A673 (cell line): ENCODE measurements around the gene KCNQ1. TPM values are rescaled to one million over a fixed set of nuclear protein-coding genes. Genes with fewer than 3 reads are reported as not detected.

Source experiments
- BruUV-seq: library from RNA; stranded (reverse); fragments of 400-500 nt; replicated peaks from 2 replicates; lab custom pipeline; 2021; lab: Mats Ljungman, UMichigan
- CTCF ChIA-PET: fragments of 300-600 bp; sonication (Branson Sonifier 250); formaldehyde crosslinking; loops from one replicate; lab custom pipeline; 2022; ENCODE audit warnings: antibody characterized with exemption; lab: Charles Lee
- POLR2A ChIA-PET: fragments of 300-600 bp; sonication (Branson Sonifier 250); formaldehyde crosslinking; loops from one replicate; lab custom pipeline; 2022; ENCODE audit warnings: antibody characterized with exemption; ENCODE audit not compliant: low non-redundant PET; lab: Charles Lee
- DNase-seq: peaks from one replicate; pipeline ENCODE4 v3.0.0-alpha.2; 2015; ENCODE audit warnings: low spot score
- H3K27ac ChIP-seq: fragments of 200-600 bp; sonication (generic); 2 replicates; pipeline ENCODE4 v1.5.1; 2016; ENCODE audit warnings: mixed run types, low read depth, mild to moderate bottlenecking, mixed read lengths, antibody characterized with exemption, low read length; ENCODE audit not compliant: poor library complexity, severe bottlenecking
- H3K27me3 ChIP-seq: fragments of 200-600 bp; sonication (generic); replicated peaks from 2 replicates; pipeline ENCODE4 v1.6.1; 2017; ENCODE audit warnings: mixed run types, low read depth, mild to moderate bottlenecking, mixed read lengths, antibody characterized with exemption, low read length; ENCODE audit not compliant: insufficient read depth, poor library complexity
- H3K36me3 ChIP-seq: fragments of 200-600 bp; sonication (generic); 2 replicates; pipeline ENCODE4 v1.6.1; 2016; ENCODE audit warnings: mixed run types, mild to moderate bottlenecking, mixed read lengths, antibody characterized with exemption, low read length; ENCODE audit not compliant: insufficient read depth, poor library complexity, severe bottlenecking
- H3K4me1 ChIP-seq: fragments of 200-600 bp; sonication (generic); 2 replicates; pipeline ENCODE4 v1.6.1; 2017; ENCODE audit warnings: mixed run types, mild to moderate bottlenecking, mixed read lengths, antibody characterized with exemption, low read length; ENCODE audit not compliant: insufficient read depth, poor library complexity, severe bottlenecking
- H3K4me3 ChIP-seq: fragments of 200-600 bp; sonication (generic); 2 replicates; pipeline ENCODE4 v1.5.1; 2016; ENCODE audit warnings: low read depth, mixed run types, mild to moderate bottlenecking, mixed read lengths, low read length; ENCODE audit not compliant: poor library complexity, severe bottlenecking
- H3K9me3 ChIP-seq: fragments of 200-600 bp; sonication (generic); 2 replicates; pipeline ENCODE4 v1.6.1; 2016; ENCODE audit warnings: mixed run types, low read depth, mild to moderate bottlenecking, mixed read lengths, antibody characterized with exemption, low read length; ENCODE audit not compliant: poor library complexity, severe bottlenecking
- EZH2 ChIP-seq: fragments of 200-600 bp; sonication (generic); IDR thresholded peaks from 2 replicates; pipeline ENCODE4 v1.6.1; 2017; ENCODE audit warnings: borderline replicate concordance, low read depth, mild to moderate bottlenecking, mixed read lengths, antibody characterized with exemption, low read length; ENCODE audit not compliant: poor library complexity, severe bottlenecking
- intact Hi-C: fragments of 100-400 bp; cut with micrococcal nuclease; formaldehyde crosslinking; loops from one replicate; pipeline ENCODE4 v1.10.0; 2022; ENCODE audit not compliant: unreplicated experiment
- total RNA-seq: library from RNA; stranded (reverse); gene quantifications from 2 replicates; pipeline ENCODE4 v1.2.3, GENCODE V29; 2021
- TF ChIP-seq, protein P1 (sequence below): fragments of 300-800, 200-600 bp; sonication (generic); conservative IDR thresholded peaks from 2 replicates; pipeline ENCODE4 v1.5.1; 2017; ENCODE audit warnings: low read depth, mild to moderate bottlenecking, antibody characterized with exemption, low read length, moderate library complexity, mixed read lengths

Gene KCNQ1
- total RNA-seq, 1 experiment from 2014 or later, result not detected

GRCh38 chr11:2452321-2453012, 7.7 kb downstream of the KCNQ1 start:
- CTCF ChIA-PET, result no interaction called here
- no peaks in the 10 kb centered on the region for H3K36me3 ChIP-seq
- H3K27ac ChIP-seq, result no peak overlapping the region
- POLR2A ChIA-PET, result no interaction called here
- peaks cover 9% of the 10 kb centered on the region for H3K27me3 ChIP-seq
- DNase-seq, result no peak
- no peaks in the 10 kb centered on the region for H3K9me3 ChIP-seq
- intact Hi-C loops, result no loop called here
- no peak overlapping the region for H3K4me3 ChIP-seq
- H3K4me1 ChIP-seq, result no peaks in the 10 kb centered on the region
- no TSS peak for BruUV-seq
- no peak for TF ChIP-seq EZH2
- TF ChIP-seq, protein P1, sequence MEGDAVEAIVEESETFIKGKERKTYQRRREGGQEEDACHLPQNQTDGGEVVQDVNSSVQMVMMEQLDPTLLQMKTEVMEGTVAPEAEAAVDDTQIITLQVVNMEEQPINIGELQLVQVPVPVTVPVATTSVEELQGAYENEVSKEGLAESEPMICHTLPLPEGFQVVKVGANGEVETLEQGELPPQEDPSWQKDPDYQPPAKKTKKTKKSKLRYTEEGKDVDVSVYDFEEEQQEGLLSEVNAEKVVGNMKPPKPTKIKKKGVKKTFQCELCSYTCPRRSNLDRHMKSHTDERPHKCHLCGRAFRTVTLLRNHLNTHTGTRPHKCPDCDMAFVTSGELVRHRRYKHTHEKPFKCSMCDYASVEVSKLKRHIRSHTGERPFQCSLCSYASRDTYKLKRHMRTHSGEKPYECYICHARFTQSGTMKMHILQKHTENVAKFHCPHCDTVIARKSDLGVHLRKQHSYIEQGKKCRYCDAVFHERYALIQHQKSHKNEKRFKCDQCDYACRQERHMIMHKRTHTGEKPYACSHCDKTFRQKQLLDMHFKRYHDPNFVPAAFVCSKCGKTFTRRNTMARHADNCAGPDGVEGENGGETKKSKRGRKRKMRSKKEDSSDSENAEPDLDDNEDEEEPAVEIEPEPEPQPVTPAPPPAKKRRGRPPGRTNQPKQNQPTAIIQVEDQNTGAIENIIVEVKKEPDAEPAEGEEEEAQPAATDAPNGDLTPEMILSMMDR, result no peak

DNA sequence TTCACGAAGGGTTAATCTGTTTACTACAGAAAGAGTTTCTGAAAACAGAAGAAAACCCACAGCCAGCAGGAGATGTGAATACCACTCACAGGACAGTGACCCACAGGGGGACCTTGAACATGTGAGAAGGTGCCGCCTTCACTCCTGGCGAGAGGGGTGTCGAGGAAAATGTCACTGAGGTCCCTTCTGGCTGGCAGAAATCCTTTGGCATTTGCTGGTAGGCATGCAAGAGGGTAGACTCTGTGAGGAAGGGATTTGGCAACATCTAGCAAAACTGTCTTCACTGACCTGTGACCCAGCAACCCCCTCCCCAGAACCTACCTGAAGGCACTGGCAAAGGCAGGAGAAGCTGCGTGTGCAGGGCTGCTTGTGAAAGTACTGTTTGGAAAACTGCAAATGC, 8.6 kb downstream of the KCNQ1 start:
- no peaks in the 10 kb centered on the region for H3K4me1 ChIP-seq
- H3K27me3 ChIP-seq, result peaks cover 7% of the 10 kb centered on the region
- no peaks in the 10 kb centered on the region for H3K36me3 ChIP-seq
- no peak for TF ChIP-seq EZH2
- TF ChIP-seq, protein P1, result no peak
- no TSS peak for BruUV-seq
- intact Hi-C loops, result no loop called here
- CTCF ChIA-PET, result no interaction called here
- DNase-seq, result no peak
- no peaks in the 10 kb centered on the region for H3K9me3 ChIP-seq
- POLR2A ChIA-PET, result no interaction called here
- H3K27ac ChIP-seq, result no peak overlapping the region
- no peak overlapping the region for H3K4me3 ChIP-seq

DNA sequence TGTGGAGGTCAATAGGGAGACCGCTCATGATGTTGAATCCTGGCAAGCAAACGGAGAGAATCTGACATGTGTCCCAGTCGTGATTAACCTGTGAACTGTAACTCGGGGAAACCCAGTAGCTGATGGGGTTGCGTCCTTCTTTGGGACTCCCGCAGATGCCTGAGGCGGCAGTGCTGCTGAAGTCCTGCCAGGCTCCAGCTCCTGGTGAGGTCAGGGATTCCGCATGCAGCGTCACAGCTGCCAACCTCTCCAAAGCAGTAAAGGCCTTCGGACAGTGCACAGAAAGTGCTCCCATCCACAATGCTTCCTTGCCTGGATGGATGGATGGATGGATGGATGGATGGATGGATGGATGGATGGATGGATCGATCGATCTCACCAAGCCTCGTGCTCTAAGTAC, 13.5 kb downstream of the KCNQ1 start:
- POLR2A ChIA-PET, result no interaction called here
- Histone ChIP-seq H3K4me3 (no peak overlapping the region), H3K4me1 (no peaks in the 10 kb centered on the region), H3K27me3 (no peaks in the 10 kb centered on the region), H3K27ac (no peak overlapping the region), H3K36me3 (no peaks in the 10 kb centered on the region), H3K9me3 (no peaks in the 10 kb centered on the region)
- intact Hi-C loops, result no loop called here
- TF ChIP-seq, protein P1, result no peak
- TF ChIP-seq EZH2, result no peak
- CTCF ChIA-PET, result no interaction called here
- BruUV-seq, result no TSS peak
- DNase-seq, result no peak
